Activated CD4-positive, alpha-beta T cell treated with anti-CD3 and anti-CD28 coated beads for 24 hours (primary cell): ENCODE results near the gene SCIN.

Source experiments
- DNase-seq, 2 donors: peaks; one replicate each; pipeline ENCODE4 v3.0.0-alpha.2; 2020; ENCODE audit warnings: low read depth in 2 of 2

SCIN gene

DNA sequence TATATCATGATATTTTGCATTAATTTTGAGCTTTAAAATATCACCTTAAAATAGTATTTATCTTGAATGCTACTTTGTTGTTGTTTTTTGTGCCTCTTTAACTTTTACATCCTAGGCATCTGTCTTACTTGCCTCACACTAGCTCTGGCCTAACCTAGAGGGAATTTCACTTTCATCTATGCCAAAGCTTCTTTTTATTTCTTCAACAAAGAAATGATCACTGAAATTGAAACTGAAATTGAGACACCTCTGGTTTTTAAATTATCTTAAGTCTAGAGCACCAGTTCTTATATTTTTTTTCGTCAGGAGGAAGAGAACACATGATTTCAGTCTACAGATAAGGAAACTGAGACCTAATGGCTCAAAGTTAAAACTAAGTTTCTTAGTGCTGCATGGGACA is 3.5 kb upstream of the SCIN start:
- no peak for DNase-seq

DNA sequence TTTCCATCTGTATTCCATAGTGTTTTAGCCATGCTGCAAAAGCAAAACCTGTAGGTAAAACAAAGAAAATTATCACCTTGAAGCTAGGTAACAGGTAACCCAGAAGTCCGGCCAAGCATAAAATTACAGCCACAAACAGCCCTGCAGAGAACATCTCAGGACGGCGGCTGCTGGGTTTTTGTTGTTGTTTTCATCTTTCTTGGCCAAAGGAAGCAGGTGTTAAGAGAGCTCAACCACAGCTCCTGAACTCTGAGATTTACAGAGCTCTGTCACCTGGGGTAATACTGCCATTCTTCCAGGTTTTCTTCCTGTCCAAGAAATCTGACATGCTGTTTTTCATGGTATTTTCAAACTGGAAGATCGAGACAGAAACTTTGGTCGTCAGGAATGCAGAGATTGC is 847 bp upstream of the SCIN start:
- DNase-seq: no peak

DNA sequence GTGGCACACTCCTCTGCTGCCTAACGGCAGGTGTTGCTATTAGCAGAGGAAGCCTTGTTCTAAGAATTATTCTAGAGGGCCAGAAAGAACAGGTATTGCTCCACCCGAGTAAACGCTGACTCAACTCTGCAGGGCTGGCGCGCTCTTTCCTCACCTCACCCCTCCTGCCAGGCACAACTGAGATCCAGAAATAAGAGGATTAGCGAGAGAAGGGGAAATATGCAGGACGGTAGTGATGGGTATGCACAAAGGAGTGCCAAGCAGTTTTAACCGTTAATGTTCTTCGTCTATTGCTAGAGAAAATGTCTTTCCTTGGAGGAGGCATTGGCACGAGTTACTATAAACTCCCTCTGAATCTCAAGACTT is 369 bp upstream of the SCIN start:
- no peak for DNase-seq

DNA sequence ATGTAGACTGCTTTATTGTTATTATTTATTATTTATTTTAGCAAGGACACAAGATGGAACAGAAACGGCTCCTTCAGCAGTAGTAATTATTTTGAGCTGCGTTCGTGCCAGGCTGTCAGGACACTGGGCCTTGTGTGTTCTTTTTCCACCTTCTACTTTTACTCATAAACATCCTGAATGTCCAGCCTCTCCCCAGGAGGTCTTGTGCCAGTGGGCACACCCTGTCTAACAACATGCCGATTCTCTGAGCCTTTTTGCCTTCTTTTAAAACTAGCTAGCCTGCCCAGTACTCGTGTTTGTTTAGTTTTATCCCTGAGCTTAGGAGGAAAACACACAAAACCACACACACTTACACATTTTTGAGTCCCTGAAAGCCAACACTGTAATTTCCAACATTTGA is 1.2 kb downstream of the SCIN start:
- DNase-seq: no peak

DNA sequence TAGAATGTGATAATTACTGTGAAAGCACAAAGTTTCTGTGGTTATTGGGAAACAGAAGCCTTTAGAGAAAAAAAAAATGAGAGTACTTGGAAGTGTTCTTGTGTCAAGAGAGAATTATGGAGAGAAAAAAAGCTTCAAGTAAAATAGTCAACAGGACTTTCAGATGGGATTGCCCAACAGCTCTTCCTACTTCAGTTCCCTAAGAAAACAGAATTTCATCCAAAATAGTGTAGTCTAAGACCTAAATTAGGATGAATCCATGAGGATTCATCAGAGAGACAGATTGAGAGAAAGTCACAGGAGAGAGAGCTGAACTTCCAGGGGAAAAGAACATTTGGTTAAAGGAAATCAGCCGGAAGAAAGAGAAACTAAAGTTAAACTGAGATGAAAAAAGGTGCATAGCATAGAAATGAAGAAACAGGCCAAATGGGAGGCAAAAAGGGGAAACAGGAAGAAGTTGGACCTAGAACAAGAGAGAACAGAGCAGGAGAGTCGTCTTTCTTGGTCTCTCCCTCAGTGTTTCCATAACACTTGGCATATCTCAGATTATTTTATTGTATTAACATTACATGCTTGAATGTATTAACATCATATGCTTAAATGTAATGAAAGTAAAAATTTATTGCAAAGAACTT is 2.5 kb downstream of the SCIN start:
- DNase-seq: no peak

DNA sequence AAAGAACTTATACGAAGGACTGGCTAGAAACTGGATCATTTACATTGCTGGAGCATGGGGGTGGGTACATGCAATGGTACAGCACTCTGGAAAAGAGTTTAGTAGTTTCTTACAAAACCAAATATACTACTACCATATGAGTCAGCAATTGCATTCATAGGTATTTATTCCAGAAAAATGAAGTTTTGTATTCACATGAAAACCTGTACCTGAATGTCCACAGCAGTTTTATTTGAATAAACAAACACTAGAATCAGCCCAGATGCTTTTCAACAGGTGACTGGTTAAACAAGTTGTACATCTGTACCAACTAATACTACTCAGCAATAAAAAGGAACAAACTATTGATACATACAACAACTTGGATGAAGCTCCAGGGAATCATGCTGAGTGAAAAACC is 3.4 kb downstream of the SCIN start:
- no peak for DNase-seq

DNA sequence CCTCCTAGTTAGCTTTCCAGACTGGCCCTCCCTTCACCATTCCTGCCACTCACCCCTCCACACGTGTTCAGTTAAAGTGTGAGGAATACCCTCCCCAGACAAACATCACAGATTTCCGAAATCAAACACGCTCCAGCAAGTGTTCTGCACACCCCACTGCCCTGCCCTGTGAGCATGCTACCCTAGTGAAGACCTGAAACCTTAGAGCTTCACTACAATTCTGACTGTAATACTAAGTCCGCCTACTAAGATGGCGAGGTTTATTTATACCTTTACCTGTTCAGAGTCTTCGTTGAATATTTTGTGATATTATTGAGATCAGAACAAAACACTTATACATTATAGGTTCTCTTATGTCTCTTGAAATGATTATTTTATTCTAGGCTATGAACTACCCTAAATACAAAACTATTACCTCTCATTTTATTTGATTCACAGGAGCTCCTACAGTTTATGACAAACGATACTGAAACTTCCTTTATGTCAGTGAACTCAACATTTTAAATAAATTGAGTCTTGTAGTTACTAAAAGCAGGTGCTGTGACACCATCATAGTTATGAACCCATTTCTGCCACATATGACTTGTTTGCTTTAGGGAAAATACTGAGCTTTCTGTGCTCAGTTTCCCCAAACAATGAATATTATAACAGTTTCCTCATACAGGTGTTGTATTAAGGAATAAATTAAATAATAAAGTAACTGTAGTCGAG is 8.6 kb downstream of the SCIN start:
- DNase-seq: no peak

DNA sequence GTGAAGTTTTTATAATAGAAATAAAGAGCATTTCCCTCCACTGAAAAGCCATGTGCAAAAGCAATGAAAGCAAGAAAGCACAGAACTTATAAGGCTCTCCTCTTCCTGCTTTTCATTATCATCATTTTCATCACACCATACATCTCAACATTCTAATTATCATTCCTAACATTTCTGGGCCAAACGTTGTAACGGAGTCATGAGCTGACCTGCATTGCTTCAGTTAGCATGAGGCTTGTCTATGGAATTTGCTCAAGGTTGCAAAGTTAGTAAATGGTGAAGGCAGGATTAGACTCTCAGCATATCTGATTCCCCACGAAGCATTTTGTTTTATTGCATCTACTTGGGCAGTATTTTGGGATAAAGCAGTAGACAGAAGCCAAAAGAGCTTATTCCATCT is 11.4 kb downstream of the SCIN start:
- no peak for DNase-seq

DNA sequence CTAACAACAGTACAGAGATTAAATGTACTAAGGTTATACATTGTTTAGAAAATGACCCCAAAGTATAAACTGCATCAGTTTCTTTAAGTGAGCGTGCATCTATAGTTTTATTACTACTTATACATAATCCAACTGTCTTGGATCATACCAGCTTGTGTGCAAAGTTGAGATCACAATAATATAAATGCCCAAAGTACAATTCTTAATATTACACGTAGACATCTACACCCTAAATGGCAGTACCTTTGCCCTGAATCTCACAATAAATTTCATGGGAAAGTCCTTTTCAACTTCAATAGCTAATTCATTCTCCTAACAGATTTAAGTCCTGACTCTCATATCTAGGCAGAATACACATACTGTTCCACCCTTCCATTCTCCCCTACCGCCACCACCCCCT is 11.8 kb downstream of the SCIN start:
- DNase-seq: no peak

DNA sequence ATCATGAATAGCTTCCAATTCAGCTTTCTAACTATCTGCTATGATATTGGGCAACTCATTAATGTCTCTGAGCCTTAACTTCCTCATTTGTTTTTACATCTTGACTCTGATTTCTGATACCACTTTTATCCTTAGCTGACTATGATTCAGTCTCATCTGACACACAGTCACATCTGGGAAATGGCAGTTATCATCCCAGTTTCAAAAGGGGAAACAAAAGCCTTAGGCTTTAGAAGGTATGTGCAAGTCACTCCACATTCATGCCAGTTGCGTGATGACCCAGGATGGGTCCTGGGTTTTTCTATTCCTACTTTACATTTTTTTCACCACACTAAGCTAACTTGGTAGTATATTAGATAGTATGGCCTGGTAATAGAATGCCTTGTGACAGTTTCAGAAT is 12.7 kb downstream of the SCIN start:
- DNase-seq: no peak

DNA sequence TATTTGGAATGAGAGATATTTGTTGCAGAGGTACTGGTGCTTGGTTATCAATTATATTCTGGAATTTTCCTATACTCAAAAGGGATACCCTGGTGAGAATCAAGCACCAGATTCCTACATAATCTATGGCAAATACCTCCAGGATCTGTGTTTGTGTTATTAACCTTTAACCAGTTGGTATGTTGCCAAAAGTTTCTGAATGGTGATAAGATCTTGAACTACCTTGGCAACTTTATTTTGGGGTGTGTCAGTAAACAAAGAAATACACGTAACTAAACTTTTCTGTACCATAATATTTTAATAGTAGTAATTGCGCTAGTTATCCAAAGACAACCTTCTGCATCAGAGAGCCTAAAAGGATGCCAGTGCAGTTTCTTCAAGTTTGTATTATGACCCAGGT is 13.4 kb downstream of the SCIN start:
- no peak for DNase-seq

DNA sequence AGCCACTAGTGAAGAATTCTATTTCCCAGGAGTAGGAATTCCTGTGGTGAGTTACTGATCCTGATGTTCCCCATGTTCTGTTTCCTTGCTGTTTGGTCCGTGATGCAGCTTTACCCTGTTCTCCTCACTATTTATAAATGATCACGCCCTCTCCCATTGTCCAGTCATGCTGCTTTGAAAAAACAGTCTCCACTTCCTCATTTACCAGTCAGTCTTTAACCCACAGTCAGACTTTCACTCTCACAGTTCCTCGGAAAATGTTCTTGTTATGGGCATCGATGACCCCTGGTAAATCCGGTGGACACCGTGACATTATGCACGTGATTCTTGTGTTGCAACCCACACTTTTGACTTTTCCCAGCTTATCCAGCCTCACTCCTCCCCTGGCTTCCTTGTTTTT is 14.4 kb downstream of the SCIN start:
- DNase-seq: no peak

DNA sequence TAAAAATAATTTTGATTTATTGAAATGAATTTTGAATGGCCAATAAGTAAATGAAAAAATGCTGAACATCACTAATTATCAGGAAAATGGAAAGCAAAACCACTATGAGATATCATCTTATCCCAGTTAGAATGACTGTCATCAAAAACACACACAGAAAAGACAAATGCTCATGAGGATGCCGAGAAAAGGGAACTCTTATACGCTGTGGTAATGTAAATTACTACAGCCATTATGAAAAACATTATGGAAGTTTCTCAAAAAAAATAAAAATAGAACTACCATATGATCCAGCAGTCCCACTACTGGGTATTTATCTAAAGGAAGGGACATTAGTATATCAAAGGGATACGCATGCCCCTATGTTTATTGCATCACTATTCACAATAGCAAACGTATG is 15.8 kb downstream of the SCIN start:
- DNase-seq: no peak

DNA sequence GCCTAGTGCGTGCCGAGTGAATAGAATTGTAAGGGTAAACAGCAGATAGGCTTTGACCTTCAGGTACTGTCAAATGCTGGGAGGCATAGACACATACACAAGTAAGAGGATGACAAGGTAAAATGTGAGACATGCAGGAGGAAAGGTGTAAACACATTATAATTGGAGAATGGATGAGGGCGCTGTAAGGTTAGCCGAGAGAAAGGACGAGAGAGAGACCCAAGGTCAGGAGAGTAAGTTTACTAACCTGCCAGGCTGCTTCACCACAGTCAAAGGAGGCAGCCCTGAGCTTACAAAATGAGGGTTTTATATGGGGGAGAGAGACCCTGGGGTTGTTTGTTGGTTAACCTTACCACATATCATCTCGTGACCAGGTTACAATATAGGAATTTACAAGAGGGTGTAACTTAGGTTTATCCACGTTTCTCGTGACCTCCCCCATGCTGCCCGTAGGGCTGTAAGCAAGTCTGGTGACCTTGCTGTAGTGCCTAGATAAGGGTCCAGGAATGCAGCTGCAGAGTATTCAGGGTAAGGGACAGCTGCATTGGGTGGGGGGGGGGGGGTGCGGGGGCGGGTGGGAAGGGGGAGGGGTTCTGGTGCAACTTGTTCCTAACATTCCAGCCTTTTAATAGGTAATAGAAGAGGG is 17.9 kb downstream of the SCIN start:
- no peak for DNase-seq

DNA sequence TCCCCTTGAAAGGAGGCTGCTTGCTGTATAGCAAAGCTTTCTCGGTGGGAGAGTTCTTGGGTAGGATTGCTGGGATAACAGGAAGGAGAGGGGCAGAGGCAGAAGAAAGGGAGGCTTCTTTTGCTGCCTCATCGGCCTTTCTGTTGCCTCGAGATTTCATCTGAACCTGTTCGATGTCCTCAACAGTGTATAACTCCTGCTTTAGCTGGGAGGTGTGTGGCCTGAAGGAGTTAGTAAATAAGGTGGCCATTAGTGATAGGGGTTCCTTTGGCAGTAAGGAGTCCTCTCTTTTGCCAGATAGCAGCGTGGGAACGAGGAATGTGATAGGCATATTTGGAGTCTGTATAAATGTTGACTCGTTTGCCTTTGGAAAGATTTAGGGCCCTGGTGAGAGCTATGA is 20.0 kb downstream of the SCIN start:
- no peak for DNase-seq

DNA sequence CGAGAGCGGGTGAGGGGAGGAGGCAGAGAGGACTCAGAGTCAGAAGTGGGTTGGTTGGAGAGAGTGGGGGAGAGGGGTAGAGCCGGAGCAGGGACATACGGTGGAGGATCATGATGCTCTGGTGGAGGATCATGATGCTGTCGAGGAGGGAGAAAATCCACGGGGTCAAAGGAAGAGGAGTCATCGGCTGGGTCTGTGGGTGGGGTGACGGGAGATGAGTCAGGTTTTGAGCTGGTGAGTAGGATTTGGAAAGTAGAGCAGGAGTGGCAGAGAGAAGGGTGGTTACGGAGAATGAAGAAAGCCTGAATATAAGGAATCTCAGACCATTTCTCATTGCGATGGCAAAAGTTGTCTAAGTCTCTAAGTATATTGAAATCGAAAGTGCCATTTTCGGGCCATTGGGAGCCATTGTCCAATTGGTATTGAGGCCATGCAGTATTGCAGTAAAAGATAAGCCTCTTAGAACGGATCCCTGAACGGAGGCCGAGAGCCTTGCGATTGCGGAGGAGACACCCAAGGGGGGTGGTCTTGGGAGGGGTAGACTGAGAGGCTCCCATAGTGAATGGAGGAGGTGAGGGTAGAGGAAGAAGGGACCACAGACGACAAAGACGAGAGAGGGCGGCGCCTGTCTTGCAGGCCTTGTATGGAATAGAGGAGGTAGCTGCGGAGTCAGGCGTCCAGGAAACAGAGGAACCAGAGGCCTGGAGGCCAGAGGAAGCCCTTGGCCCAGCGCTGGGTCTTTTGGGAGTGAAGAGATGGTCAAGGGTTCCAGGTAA is 23.8 kb downstream of the SCIN start:
- no peak for DNase-seq

DNA sequence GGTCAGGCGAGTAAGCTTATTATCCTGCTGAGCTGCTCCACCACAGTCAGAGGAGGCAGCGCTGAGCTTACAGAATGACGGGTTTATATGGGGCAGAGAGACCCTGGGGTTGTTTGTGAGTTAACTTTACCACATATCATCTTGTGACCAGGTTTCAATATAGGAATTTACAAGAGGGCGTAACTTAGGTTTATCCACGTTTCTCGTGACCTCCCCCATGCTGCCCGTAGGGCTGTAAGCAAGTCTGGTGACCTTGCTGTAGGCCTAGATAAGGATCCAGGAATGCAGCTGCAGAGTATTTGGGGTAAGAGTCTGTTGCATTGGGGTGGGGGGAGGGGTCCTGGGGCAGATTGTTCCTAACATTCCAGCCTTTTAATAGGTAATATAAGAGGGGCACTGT is 24.6 kb downstream of the SCIN start:
- DNase-seq: no peak

DNA sequence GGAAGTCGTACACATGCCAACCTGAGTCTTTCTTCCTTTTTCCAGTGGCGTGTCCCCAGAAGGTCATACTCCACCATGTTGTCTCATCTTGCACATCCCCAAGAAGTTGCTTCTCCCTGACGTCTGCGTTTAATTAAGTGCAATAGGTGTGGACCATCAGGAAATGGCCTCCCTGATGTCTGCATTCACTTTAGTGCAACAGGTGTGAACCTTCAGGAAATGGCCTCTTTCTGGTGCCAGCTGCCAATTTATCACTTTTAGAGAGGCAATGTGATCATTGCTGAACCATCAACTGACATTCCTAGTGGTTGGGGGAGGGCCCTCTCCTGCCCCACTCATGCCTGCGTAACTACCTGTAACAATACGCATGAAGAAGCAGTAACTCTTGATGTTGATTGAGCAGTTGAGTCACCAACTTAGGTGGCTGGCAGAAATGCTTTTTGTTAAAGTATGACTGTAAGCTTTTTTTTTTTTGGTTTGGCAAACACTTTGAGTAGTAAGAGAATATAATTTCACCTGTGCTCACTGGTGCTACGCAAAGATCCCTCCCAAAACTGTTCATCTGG is 25.8 kb downstream of the SCIN start:
- DNase-seq: no peak

DNA sequence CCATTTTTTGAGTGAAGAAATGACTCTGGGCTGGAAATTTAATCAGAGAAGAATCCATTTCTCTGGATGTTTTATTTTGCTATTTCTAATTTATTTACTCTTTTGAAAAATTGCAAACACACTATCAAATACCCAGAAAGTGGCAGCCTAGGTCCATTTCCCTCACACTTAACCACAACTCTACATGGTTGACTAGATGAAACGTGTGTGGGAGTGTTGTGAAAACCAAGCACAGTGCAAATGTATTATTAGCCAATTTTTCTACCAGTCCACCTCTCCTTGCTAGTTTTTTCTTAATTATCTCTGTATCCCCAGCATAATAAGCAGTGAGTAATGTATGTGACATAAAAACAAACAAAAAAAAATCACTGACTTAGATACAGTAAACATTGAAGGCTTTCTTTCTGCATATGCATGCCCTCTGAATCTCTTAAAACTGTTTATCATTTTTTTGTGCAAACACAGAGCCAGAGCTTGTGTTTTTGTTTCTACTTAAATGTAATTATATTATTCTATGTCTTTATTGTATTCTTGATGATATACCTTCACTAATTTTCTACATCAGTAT is 30.9 kb downstream of the SCIN start:
- no peak for DNase-seq

DNA sequence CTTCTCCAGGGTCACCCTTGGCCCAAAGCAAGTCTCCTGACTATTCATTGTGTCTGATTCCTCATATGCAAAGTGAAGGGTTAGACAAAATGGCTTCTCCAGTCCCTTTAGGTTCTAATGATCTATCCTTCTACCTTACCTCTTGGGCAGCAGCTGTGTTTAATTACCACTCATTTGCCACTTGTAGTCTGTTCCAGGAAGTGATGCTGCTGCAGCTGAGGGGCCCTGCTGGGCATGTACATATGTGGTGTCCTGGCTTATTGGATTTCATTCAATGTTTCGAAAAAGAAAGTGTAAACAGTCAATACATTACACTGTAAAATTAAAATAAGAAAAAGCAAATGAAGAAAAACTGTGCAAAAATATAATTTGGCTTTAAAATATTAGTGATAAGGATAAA is 36.6 kb downstream of the SCIN start:
- DNase-seq: no peak

DNA sequence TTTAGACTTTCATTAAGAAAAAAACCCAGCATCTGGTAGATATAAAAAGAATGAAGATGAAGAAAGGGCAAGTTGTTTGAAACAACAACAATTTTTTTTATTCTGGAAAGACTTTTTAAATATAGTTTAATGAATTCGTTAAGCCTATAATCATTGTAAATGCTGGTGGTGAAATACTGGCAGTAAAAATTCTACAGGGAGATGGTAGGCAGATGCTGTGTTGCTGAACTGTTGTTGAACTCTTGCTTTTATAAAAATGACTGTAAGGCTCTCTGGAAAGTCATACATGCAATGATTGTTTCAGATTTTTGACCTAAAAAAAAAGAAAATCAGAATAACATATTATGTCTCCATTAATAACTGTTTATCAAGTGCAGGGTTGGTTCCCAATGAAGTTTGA is 39.0 kb downstream of the SCIN start:
- DNase-seq: no peak

DNA sequence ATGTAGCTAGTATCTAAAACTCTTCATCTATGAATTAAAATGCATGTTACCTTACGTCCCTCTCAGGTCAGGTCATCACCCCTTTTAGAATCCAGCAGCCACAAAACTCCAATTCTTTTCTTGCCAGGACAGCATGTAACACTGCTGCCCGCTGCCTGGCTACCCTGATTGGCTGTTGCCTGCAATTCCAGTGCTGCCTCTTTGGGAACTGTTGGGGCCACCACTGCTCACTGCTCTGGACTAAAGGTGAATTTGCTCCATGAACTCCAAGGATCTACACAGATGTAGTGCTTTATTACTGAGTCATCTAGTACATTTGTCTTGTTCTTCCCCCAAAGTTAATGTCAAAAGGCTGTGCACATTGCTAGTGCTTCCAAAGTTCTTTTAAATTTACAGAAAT is 40.4 kb downstream of the SCIN start:
- no peak for DNase-seq
